ENCODE results near the gene PM20D2.
A peak's percentile ranks its signal among the peaks of the same experiment; 100 is the strongest.
"Not testable (repeated sequence)": the region's sequence is repeated elsewhere in the genome, so short reads cannot be mapped to it uniquely, and the experiment has no call there.

The PM20D2 gene

GRCh38 chr6:89145956-89146717 is at the start of gene PM20D2:
Gene PM20D2, plus strand, starts transcription at chr6:89146055. Its CDS starts 90 bp downstream, at chr6:89146145.
- peak in 1 of 2 experiments; percentile 2 for DNase-seq

GRCh38 chr6:89098461-89098860 is 47.4 kb upstream of the PM20D2 start:
- no peak for DNase-seq

GRCh38 chr6:89100114-89100513 is 45.7 kb upstream of the PM20D2 start:
- DNase-seq = no peak

GRCh38 chr6:89110284-89110683 is 35.6 kb upstream of the PM20D2 start:
- no peak for DNase-seq

GRCh38 chr6:89111933-89112332 is 33.9 kb upstream of the PM20D2 start:
- DNase-seq = no peak

GRCh38 chr6:89116702-89117101 is 29.2 kb upstream of the PM20D2 start:
- DNase-seq = no peak

GRCh38 chr6:89117211-89118108 is 28.4 kb upstream of the PM20D2 start, which contains the start of gene SRSF12:
Gene SRSF12, minus strand, starts transcription at chr6:89118071. Its CDS starts 184 bp downstream, at chr6:89117887.
- peak in 1 of 2 experiments; percentile 3 for DNase-seq

- no peak for DNase-seq
Measured at GRCh38 chr6:89118931-89119330, 26.9 kb upstream of the PM20D2 start.

GRCh38 chr6:89120371-89120770 is 25.5 kb upstream of the PM20D2 start:
- no peak for DNase-seq

GRCh38 chr6:89121934-89122333 is 23.9 kb upstream of the PM20D2 start:
- DNase-seq = no peak

- no peak for DNase-seq
Measured at GRCh38 chr6:89122625-89123024, 23.2 kb upstream of the PM20D2 start.

- DNase-seq = not testable (repeated sequence)
Measured at GRCh38 chr6:89128256-89128671, 17.6 kb upstream of the PM20D2 start.

- DNase-seq = no peak
Measured at GRCh38 chr6:89131599-89131998, 14.3 kb upstream of the PM20D2 start.

GRCh38 chr6:89132057-89132456 is 13.8 kb upstream of the PM20D2 start:
- no peak for DNase-seq

- no peak for DNase-seq
Measured at GRCh38 chr6:89133981-89134380, 11.9 kb upstream of the PM20D2 start.

- DNase-seq = no peak
Measured at GRCh38 chr6:89134723-89135122, 11.1 kb upstream of the PM20D2 start.

GRCh38 chr6:89138173-89138572 is 7.7 kb upstream of the PM20D2 start:
- no peak for DNase-seq

GRCh38 chr6:89139509-89140346 is 6.1 kb upstream of the PM20D2 start:
- no peak for DNase-seq

- no peak for DNase-seq
Measured at GRCh38 chr6:89140347-89141156, 5.3 kb upstream of the PM20D2 start.

GRCh38 chr6:89144354-89144906 is 1.4 kb upstream of the PM20D2 start:
- DNase-seq = no peak

All from cerebellar nuclear complex (tissue), 1 donor.